Ishikawa (cell line): ENCODE data around the gene ZNF729.

Source experiments
- CEBPB ChIP-seq: IDR thresholded peaks from 2 replicates; pipeline ENCODE4 v1.6.1; 2012
- CREB1 ChIP-seq: IDR thresholded peaks from 2 replicates; pipeline ENCODE4 v1.6.1; 2012; ENCODE audit warnings: low read depth
- EGR1 ChIP-seq: IDR thresholded peaks from 2 replicates; pipeline ENCODE4 v1.6.1; 2012
- EP300 ChIP-seq: IDR thresholded peaks from 2 replicates; pipeline ENCODE4 v1.6.1; 2012; ENCODE audit warnings: borderline replicate concordance
- FOXM1 ChIP-seq: IDR thresholded peaks from 2 replicates; pipeline ENCODE4 v1.6.1; 2012; ENCODE audit warnings: low read depth, borderline replicate concordance
- NFIC ChIP-seq: IDR thresholded peaks from 2 replicates; pipeline ENCODE4 v1.6.1; 2012
- RAD21 ChIP-seq: IDR thresholded peaks from 2 replicates; pipeline ENCODE4 v1.6.1; 2012; ENCODE audit warnings: low read depth
- TAF1 ChIP-seq: IDR thresholded peaks from 2 replicates; pipeline ENCODE4 v1.6.1; 2012; ENCODE audit warnings: low read depth, mild to moderate bottlenecking
- TCF12 ChIP-seq: IDR thresholded peaks from 2 replicates; pipeline ENCODE4 v1.6.1; 2012; ENCODE audit warnings: low read depth
- TEAD4 ChIP-seq: IDR thresholded peaks from 2 replicates; pipeline ENCODE4 v1.6.1; 2012
- YY1 ChIP-seq: IDR thresholded peaks from 2 replicates; pipeline ENCODE4 v1.6.1; 2012; ENCODE audit warnings: low read depth
- ZBTB7A ChIP-seq: IDR thresholded peaks from 2 replicates; pipeline ENCODE4 v1.6.1; 2012; ENCODE audit warnings: low read depth
- TF ChIP-seq, protein P1 (sequence below): IDR thresholded peaks from 2 replicates; pipeline ENCODE4 v1.6.1; 2012
- TF ChIP-seq, protein P2 (sequence below): IDR thresholded peaks from 2 replicates; pipeline ENCODE4 v1.6.1; 2012; ENCODE audit warnings: low read depth, mild to moderate bottlenecking
- TF ChIP-seq, protein P3 (sequence below): IDR thresholded peaks from 2 replicates; pipeline ENCODE4 v1.6.1; 2012

Gene ZNF729

DNA sequence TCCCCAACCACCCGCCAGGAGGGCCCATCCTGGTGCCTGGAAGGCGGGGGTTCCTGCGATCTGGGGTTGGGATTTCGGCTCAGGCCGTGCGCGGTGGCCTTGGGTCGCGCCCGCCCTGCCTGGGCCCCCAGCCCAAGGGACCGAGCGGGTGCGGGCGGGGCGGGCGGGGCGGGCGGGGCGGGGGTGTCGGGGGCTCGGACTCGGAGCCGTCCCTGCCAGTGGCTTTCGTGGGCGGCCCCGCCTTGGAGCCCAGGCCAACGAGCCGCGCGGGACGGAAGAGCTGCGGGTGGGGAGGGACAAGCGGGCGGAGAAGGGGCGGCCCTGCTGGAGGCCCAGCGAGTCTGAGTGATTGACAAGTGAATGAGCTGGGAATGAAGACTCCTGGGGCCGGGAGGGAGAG, 24.6 kb upstream of the ZNF729 start:
- TF ChIP-seq, protein P1, sequence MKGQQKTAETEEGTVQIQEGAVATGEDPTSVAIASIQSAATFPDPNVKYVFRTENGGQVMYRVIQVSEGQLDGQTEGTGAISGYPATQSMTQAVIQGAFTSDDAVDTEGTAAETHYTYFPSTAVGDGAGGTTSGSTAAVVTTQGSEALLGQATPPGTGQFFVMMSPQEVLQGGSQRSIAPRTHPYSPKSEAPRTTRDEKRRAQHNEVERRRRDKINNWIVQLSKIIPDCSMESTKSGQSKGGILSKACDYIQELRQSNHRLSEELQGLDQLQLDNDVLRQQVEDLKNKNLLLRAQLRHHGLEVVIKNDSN: no peak
- TF ChIP-seq, protein P2, sequence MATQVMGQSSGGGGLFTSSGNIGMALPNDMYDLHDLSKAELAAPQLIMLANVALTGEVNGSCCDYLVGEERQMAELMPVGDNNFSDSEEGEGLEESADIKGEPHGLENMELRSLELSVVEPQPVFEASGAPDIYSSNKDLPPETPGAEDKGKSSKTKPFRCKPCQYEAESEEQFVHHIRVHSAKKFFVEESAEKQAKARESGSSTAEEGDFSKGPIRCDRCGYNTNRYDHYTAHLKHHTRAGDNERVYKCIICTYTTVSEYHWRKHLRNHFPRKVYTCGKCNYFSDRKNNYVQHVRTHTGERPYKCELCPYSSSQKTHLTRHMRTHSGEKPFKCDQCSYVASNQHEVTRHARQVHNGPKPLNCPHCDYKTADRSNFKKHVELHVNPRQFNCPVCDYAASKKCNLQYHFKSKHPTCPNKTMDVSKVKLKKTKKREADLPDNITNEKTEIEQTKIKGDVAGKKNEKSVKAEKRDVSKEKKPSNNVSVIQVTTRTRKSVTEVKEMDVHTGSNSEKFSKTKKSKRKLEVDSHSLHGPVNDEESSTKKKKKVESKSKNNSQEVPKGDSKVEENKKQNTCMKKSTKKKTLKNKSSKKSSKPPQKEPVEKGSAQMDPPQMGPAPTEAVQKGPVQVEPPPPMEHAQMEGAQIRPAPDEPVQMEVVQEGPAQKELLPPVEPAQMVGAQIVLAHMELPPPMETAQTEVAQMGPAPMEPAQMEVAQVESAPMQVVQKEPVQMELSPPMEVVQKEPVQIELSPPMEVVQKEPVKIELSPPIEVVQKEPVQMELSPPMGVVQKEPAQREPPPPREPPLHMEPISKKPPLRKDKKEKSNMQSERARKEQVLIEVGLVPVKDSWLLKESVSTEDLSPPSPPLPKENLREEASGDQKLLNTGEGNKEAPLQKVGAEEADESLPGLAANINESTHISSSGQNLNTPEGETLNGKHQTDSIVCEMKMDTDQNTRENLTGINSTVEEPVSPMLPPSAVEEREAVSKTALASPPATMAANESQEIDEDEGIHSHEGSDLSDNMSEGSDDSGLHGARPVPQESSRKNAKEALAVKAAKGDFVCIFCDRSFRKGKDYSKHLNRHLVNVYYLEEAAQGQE: no peak
- TF ChIP-seq, protein P3, sequence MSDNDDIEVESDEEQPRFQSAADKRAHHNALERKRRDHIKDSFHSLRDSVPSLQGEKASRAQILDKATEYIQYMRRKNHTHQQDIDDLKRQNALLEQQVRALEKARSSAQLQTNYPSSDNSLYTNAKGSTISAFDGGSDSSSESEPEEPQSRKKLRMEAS: no peak
- TF ChIP-seq ZBTB7A (no peak), EGR1 (no peak)

DNA sequence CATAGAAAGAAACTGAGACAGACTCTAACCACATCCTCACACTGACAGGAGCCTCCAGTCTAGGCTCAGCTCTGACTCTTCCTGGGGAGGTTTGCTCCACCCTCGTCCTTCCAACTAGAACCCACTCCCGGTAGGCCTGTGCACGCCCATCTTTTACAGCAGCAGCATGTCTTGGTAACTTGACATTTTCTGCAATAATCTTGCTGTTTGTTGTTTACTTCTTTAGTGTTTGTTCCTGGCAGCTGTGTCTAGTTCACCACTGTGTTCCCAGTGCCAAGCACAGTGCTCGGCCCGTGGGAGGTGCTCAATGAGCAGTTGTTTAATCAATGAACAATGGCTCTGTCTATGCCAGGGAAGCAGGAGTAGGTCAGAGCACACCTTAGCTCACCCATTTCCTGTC, 23.1 kb upstream of the ZNF729 start:
- TF ChIP-seq EGR1: no peak
- TF ChIP-seq TEAD4: no peak
- no peak for TF ChIP-seq NFIC
- TF ChIP-seq, protein P3: no peak
- TF ChIP-seq EP300: no peak
- TF ChIP-seq, protein P1: no peak

DNA sequence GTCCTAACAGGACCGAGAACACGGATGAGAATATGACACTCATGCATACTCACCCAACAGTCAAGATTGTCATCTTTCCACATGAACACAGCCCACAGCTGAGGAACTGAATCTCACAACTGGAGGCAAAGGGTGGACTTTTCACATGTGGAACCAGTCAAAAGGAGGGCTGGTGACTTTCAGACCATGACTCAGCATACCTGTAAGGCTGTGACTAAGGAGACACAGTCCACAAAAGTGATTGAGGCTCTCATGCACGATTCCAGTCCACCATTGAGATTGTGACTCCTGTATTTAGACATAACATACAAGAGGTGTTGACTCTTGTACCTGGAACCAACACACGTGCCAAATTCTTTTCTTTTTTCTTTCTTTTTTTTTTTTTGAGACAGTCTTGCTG, 40.0 kb downstream of the ZNF729 start:
- TF ChIP-seq TAF1: no peak
- no peak for TF ChIP-seq TEAD4
- no peak for TF ChIP-seq EP300
- no peak for TF ChIP-seq ZBTB7A
- TF ChIP-seq RAD21: no peak
- TF ChIP-seq, protein P2: no peak
- TF ChIP-seq CREB1: no peak
- TF ChIP-seq NFIC: no peak
- TF ChIP-seq TCF12: no peak
- TF ChIP-seq, protein P3: no peak
- no peak for TF ChIP-seq CEBPB
- TF ChIP-seq YY1: no peak

DNA sequence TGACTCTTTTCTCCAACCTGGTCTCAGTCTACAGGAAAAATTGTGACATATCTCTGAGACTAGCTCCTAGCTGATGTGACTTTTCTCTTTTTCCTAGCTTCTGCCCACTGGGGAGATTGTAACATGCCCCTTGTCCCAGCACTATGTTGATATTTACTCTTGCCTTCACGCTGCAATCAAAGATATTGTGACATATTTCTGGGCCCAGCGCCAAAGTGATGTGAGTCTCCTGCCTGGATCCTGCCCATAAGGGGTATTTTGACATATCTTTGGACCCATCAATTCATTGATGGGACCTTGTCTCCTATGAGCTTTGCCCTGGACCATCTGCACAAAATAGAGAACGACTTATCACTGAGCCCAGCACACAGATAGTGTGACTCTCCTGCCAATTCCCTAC, 41.1 kb downstream of the ZNF729 start:
- TF ChIP-seq NFIC: no peak
- TF ChIP-seq EP300: no peak
- TF ChIP-seq ZBTB7A: no peak
- TF ChIP-seq TCF12: no peak
- no peak for TF ChIP-seq CEBPB
- TF ChIP-seq, protein P1: no peak
- no peak for TF ChIP-seq RAD21
- TF ChIP-seq, protein P2: no peak
- TF ChIP-seq TEAD4: no peak
- TF ChIP-seq FOXM1: no peak
- TF ChIP-seq, protein P3: no peak
- no peak for TF ChIP-seq YY1
- no peak for TF ChIP-seq CREB1
- no peak for TF ChIP-seq TAF1
- no peak for TF ChIP-seq EGR1

DNA sequence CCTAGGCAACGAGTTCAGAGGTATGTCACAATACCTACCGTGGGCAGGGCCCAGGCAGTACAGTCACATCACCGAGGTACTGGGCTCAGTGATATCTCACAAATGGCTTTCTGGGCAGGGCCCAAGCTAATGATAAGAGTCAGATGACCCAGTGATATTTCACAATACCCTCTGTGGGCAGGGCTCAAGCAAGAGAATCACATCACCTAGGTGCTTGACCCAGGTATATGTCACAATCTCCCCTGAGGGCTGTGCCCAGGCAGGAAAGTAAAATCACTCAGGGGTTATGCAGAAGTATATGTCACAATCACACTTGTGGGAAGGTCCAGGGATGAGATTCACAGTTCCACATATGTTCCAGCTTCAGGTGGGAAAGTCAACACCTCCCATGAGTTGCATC, 45.3 kb downstream of the ZNF729 start:
- no peak for TF ChIP-seq EP300
- TF ChIP-seq, protein P1: no peak
- TF ChIP-seq RAD21: no peak
- TF ChIP-seq, protein P3: no peak
- TF ChIP-seq FOXM1: no peak
- TF ChIP-seq, protein P2: no peak
- no peak for TF ChIP-seq EGR1
- no peak for TF ChIP-seq TAF1
- TF ChIP-seq NFIC: no peak
- TF ChIP-seq CEBPB: no peak
- TF ChIP-seq TEAD4: no peak
- no peak for TF ChIP-seq CREB1
- TF ChIP-seq YY1: no peak
- no peak for TF ChIP-seq ZBTB7A
